PFSK-1 (cell line): ENCODE measurements around the gene ITGBL1.

Source experiments
- POLR2AphosphoS5 ChIP-seq: IDR thresholded peaks from 2 replicates; pipeline ENCODE4 v1.6.1; 2012; ENCODE audit warnings: low read depth, mild to moderate bottlenecking, control low read depth, low read length, moderate library complexity
- TAF1 ChIP-seq: IDR thresholded peaks from 2 replicates; pipeline ENCODE4 v1.6.1; 2012; ENCODE audit warnings: low read length, control low read depth, borderline replicate concordance; ENCODE audit not compliant: insufficient read depth

- no peak for TF ChIP-seq TAF1
- no peak for TF ChIP-seq POLR2AphosphoS5
Measured at GRCh38 chr13:101514100-101514499, 61.6 kb downstream of the ITGBL1 start.
